A673 (cell line): ENCODE data around the gene MSH5.

Experiments used
- EZH2 ChIP-seq: fragments of 200-600 bp; sonication (generic); IDR thresholded peaks from 2 replicates; pipeline ENCODE4 v1.6.1; 2017; ENCODE audit warnings: borderline replicate concordance, low read depth, mild to moderate bottlenecking, mixed read lengths, antibody characterized with exemption, low read length; ENCODE audit not compliant: poor library complexity, severe bottlenecking
- TF ChIP-seq, protein P1 (sequence below): fragments of 300-800, 200-600 bp; sonication (generic); conservative IDR thresholded peaks from 2 replicates; pipeline ENCODE4 v1.5.1; 2017; ENCODE audit warnings: low read depth, mild to moderate bottlenecking, antibody characterized with exemption, low read length, moderate library complexity, mixed read lengths

DNA sequence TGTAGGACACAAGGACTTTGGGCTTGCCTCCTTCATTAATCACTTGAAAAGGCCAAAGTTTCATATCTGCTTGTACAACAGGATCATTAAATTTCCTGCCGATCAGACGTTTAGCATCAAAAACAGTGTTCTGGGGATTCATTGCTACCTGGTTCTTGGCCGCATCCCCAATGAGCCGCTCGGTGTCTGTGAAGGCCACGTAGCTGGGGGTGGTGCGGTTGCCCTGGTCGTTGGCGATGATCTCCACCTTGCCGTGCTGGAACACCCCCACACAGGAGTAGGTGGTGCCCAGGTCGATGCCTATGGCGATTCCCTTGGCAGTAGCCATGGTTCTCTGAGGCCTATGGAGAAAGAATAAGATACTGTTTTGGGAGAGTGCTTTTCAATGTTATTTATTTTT is 71.8 kb downstream of the MSH5 start:
- TF ChIP-seq, protein P1, sequence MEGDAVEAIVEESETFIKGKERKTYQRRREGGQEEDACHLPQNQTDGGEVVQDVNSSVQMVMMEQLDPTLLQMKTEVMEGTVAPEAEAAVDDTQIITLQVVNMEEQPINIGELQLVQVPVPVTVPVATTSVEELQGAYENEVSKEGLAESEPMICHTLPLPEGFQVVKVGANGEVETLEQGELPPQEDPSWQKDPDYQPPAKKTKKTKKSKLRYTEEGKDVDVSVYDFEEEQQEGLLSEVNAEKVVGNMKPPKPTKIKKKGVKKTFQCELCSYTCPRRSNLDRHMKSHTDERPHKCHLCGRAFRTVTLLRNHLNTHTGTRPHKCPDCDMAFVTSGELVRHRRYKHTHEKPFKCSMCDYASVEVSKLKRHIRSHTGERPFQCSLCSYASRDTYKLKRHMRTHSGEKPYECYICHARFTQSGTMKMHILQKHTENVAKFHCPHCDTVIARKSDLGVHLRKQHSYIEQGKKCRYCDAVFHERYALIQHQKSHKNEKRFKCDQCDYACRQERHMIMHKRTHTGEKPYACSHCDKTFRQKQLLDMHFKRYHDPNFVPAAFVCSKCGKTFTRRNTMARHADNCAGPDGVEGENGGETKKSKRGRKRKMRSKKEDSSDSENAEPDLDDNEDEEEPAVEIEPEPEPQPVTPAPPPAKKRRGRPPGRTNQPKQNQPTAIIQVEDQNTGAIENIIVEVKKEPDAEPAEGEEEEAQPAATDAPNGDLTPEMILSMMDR = no peak
- TF ChIP-seq EZH2 = no peak
